Kidney epithelial cell (primary cell): Measurements from ENCODE around the gene GRAMD4. TPM values are rescaled to one million over a fixed set of nuclear protein-coding genes. Genes with fewer than 3 reads are reported as not detected.
"Not testable (repeated sequence)": the region's sequence is repeated elsewhere in the genome, so short reads cannot be mapped to it uniquely, and the experiment has no call there.

Source experiments
- DNase-seq: peaks from one replicate; pipeline ENCODE4 v3.0.0-alpha.2; 2010; ENCODE audit warnings: low read depth
- H3K27me3 ChIP-seq: 2 replicates; pipeline ENCODE4 v1.6.0; 2011; ENCODE audit warnings: low read length; ENCODE audit not compliant: control insufficient read depth, insufficient read depth
- H3K36me3 ChIP-seq: 2 replicates; pipeline ENCODE4 v1.5.1; 2011; ENCODE audit warnings: low read length; ENCODE audit not compliant: control insufficient read depth, insufficient read depth
- H3K4me3 ChIP-seq: 2 replicates; pipeline ENCODE4 v1.5.1; 2011; ENCODE audit warnings: low read depth, mild to moderate bottlenecking, control low read depth, low read length
- CTCF ChIP-seq: IDR thresholded peaks from 2 replicates; pipeline ENCODE4 v1.5.1; 2011; ENCODE audit warnings: mild to moderate bottlenecking, moderate library complexity, low read length, control low read depth, inconsistent platforms; ENCODE audit not compliant: insufficient read depth, poor library complexity, severe bottlenecking
- total RNA-seq: library from RNA; depleted of rRNA; stranded (reverse); fragments of >200 nt; gene quantifications from 2 replicates; pipeline ENCODE4 v1.2.3, GENCODE V29; 2015

Gene GRAMD4
- total RNA-seq, 1 donor from 2014 or later = 30.4 TPM

- Histone ChIP-seq H3K27me3 (no peaks in the 10 kb centered on the region), H3K36me3 (no peaks in the 10 kb centered on the region), H3K4me3 (no peak overlapping the region)
- no peak for DNase-seq
- no peak for TF ChIP-seq CTCF
Measured at GRCh38 chr22:46619240-46619829, 851 bp upstream of the GRAMD4 start.

- Histone ChIP-seq H3K4me3 (no peak overlapping the region), H3K27me3 (no peaks in the 10 kb centered on the region), H3K36me3 (no peaks in the 10 kb centered on the region)
- TF ChIP-seq CTCF = no peak
- no peak for DNase-seq
Measured at GRCh38 chr22:46620588-46621242, 529 bp downstream of the GRAMD4 start.

DNA sequence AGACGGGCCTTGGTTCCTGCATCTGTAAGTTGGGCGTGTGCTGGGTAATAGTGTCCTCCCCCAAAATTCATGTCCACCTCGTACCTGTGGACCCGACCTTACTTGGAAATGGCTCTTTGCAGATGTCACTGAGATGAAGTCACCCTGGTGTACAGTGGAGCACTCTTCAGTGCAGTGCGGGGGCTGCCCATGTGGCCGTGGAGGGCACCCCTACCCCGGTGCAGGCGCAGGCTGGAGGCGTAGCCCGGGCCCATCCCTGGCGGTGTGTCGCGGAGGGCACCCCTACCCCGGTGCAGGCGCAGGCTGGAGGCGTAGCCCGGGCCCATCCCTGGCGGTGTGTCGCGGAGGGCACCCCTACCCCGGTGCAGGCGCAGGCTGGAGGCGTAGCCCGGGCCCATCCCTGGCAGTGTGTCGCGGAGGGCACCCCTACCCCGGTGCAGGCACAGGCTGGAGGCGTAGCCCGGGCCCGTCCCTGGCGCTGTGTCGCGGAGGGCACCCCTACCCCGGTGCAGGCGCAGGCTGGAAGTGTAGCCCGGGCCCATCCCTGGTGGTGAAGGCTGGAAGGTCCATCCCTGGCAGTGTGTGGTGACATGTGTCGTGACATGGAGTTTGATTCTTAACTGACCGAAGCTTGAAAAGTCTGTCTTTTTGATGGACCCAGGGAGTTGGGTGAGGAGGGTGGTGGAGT lies 1.2 kb downstream of the GRAMD4 start:
- H3K27me3 ChIP-seq, DNase-seq, H3K36me3 ChIP-seq, H3K4me3 ChIP-seq: not testable (repeated sequence)

DNA sequence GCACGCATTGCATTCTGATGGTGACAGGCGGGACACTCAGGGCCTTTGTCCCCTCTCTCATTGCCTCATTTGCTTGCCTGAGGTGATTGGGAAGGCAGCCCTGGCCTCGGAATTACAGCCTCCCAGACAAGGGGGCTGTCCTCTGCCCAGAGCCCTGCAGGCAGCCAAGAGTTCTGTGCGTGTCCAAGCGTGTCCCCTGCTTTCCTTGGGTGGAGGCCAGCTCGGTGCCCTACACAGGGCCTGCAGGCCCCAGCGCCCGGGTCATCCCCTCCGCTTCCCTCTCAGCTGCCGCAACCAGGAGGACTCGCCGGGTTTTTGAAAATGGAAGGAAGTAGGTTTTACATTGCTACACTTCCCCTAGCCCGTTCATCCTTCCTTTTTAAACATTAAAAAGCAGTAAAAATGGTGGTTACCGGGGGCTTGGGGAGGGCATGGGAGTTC lies 1.9 kb downstream of the GRAMD4 start:
- Histone ChIP-seq H3K36me3 (no peaks in the 10 kb centered on the region), H3K27me3 (no peaks in the 10 kb centered on the region), H3K4me3 (no peak overlapping the region)
- no peak for TF ChIP-seq CTCF
- no peak for DNase-seq

DNA sequence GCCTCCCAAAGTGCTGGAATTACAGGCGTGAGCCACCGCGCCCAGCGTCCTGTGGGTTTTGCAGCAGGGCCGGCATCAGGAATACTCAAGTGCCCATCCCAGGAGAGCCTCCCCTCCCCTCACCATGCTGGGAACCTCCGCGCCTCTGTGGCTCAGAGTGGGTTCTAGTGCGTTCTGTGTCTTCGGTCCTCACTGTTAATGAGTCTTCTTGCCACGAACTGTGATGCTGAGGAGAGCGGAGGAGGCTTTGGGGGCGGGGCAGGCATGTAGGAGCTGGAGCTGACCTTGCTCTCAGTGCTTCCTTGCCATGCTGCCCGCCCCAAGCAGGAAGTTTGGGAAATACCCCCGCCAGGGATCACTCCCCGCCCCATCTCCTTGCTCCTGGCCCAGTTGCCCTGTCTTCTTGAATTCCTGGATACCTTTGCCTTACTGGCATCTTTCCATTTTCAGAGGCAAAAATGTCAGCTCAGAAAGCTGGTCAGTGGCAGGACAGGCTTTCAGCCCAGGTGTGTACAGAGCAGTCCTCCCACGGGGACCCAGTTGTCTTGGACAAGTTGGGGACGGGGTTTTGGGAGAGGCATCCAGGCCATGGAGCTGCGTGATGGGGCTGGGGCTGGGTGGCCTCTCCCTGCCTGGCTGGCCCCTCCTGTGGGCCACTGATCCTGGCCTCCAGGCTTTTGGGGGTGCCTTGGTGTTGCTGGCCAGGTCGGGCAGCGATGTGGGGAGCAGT lies 5.1 kb downstream of the GRAMD4 start:
- Histone ChIP-seq H3K4me3 (no peak overlapping the region), H3K36me3 (no peaks in the 10 kb centered on the region), H3K27me3 (no peaks in the 10 kb centered on the region)
- no peak for TF ChIP-seq CTCF
- no peak for DNase-seq

- no peak overlapping the region for H3K4me3 ChIP-seq
Measured at GRCh38 chr22:46625843-46626349, 5.7 kb downstream of the GRAMD4 start.

More at GRCh38 chr22:46625843-46626349, 5.7 kb downstream of the GRAMD4 start:
- H3K27me3 ChIP-seq = no peaks in the 10 kb centered on the region
- no peak for DNase-seq
- no peaks in the 10 kb centered on the region for H3K36me3 ChIP-seq
- TF ChIP-seq CTCF = no peak
